Measurements from ENCODE around the gene A2ML1.
A peak's percentile ranks its signal among the peaks of the same experiment; 100 is the strongest.
"Not testable (repeated sequence)": the region's sequence is repeated elsewhere in the genome, so short reads cannot be mapped to it uniquely, and the experiment has no call there.

The A2ML1 gene

DNA sequence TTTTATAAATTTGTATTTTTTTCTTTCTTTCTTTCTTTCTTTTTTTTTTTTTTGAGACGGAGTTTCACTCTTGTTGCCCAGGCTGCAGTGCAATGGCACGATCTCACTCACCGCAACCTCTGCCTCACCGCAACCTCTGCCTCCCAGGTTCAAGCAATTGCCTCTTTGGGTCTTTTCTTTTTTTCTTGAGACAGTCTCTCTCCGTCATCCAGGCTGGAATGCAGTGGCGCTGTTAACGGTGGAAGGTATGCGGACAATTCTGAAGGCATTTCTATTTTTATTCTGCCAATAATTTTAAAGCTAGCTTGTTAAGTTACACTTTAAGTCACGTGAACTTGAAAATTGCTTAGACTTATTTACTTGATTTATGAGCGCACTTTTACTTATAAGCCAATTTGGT, 83.1 kb downstream of the A2ML1 start:
- no peak for DNase-seq (ENCODE audit: low read depth in 4 of 4, low spot score in 1 of 4)

DNA sequence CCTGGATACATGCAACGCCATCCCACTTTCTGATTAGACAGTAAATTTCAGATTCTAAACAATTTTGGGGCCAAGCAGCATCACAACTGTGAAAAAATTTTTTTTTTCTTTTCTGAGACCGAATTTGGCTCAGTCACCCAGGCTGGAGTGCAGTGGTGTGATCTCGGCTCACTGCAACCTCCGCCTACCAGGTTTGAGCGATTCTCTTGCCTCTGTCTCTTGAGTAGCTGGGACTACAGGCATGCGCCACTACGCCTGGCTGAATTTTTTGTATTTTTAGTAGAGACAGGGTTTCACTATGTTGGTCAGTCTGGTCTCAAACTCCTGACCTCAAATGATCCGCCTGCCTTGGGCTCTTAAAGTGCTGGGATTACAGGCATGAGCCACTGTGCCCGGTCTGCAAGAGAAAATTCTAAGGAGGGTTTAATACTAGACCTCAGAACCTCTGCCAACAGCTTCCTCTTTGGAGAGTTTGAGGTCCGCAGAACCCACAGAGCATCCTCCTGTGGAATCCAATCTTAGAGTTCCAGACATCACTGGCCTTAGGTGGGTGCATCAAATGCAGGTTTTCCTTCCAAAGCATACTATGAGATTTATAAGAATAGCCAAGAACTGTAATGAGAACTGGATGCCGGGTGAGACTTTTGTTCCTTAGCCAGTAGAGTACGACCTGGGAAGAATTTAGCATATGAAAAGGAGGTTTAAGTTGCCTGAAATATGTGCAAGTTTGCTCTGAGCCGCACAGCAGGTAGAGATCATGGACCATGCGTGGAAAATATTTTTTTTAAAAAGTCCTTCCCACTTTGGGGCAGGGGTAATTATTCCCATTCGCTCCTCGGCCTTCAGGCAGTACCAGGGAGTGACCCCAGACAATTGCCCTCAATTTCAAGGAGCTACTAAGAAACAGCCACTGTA, 84.1 kb downstream of the A2ML1 start:
- no peak for DNase-seq (ENCODE audit: low read depth in 4 of 4, low spot score in 1 of 4)

DNA sequence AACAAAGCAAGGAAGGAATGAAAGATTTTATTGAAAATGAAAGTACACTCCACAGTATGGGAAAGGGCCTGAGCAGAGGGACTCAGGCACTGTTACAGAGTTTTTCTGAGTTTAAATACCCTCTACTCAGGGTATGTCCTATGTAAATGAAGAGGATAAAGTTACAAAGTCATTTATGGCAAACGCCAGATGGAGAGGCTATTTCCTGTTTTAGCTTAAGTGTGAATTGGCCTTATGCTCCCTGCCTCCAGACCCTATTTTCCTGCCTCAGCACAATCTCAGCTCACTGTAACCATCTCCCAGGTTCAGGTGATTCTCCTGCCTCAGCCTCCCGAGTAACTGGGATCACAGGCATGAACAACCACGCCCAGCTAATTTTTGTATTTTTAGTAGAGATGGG, 85.1 kb downstream of the A2ML1 start:
- DNase-seq (ENCODE audit: low read depth in 4 of 4, low spot score in 1 of 4), result no peak

GRCh38 chr12:8909752-8910151, 87.3 kb downstream of the A2ML1 start:
- DNase-seq (ENCODE audit: low read depth in 4 of 4, low spot score in 1 of 4), result no peak

DNA sequence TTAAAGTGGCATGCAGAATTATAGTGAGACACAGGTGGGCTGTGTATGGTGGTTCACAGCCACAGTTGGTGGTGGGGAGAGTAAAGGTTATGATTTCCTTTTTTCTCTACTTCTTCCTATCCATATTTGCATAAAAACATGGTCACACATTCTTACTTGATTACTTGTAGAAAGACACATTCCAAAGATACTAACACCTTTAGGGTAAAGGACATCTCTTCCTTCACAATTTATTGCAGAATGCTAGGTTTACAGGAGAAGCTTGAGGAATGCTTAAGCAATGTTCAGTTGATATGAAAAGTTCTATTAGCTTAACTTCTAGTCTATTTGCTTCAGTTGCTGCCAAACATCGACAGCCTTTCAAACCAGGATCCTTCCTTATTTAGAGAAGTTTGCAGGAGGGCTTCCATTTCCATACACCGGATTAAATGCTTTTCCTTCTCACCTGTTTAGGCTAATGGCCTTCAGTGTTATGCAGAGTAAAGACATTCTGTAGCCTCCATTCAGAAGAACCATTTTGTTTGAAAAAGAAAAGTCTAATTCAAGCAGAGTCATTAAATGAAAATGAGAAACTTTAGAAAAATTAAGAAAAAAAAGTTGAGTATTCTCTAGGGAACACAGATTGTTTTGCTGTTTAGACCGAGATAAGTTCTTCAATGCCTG, 89.3 kb downstream of the A2ML1 start:
- DNase-seq (ENCODE audit: low read depth in 4 of 4, low spot score in 1 of 4), result no peak

DNA sequence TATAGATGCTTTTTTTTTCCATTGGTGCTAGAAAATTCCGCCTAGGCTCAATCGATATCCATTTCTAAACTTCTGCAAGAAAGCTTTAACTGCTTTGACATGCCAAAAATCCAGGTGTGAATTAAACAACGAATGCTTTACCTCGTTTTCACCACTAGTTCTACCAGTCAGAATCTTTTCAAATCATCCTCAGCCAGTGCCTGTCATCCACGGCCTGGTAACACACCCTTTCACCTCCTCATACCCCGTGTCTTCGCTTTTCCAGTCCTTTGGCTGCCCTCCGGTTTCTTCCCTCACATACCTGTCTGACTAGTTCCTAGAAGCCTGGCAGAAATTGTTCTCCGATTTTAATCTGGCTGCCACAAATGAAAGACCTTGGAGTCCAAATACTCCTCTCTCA, 90.5 kb downstream of the A2ML1 start:
- no peak for DNase-seq (ENCODE audit: low read depth in 4 of 4, low spot score in 1 of 4)

DNA sequence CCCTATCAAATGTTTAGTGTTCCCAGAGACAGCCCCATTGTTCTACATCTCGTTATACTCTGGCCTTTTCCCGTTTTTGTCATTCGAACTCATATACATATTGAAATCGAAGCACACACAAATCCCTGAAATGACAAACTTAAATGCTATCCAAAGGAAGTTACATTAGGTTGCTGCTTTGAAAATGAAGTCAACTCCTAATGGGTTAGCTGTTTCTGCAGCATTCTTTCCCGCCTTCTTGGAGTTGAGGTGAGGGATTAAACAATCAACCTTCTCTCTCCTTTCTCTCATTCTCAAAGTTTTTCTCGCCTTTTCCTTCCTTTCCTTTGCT, 91.2 kb downstream of the A2ML1 start:
- DNase-seq (ENCODE audit: low read depth in 4 of 4, low spot score in 1 of 4), result no peak

- peak; percentile 38 to 73 (median 52) for DNase-seq (ENCODE audit: low read depth in 4 of 4, low spot score in 1 of 4)
Measured at GRCh38 chr12:8914033-8914715, 91.8 kb downstream of the A2ML1 start, which contains the start of gene PHC1. Gene PHC1 (plus strand): TSS chr12:8914509. CDS start chr12:8917678, 3,169 bp downstream.

DNA sequence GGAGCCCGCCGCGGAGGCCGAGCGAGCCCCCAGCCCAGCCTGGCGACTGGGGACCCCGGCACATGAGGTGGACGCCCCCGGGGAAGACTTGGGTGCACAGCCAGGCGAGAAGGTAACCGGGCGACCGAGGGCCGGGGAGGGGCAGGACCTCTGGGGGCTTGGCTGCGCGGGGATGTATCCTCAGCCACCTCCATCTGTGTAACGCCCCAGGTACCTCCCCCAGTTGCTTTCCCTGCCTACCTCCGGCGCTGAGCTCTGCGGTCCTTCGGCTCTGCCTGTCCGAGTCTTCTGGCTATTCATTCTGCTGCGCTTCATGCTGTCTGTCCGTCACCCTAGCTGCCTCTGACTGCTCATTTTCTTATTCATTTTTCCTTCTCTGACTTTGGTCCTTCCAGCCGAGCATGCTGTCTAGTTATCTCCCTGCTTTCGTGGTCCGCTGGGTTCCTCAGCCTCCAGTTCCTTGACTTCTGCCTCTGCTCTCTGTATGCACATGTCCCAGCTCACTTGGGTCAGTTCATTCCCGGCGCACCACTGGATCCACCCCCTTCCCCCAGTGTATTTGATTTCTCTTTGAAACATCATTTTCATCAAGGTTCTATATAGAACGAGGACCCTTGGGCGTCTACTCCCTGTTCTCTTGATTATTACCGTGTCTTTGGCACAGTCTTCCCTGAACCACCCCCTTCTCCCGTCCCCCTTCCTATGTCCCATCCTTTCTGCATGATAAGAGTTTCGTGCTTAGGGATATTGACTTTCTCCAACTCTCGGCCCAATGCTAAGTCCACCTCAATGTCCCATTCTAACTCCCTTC, 92.5 kb downstream of the A2ML1 start:
- DNase-seq (ENCODE audit: low read depth in 4 of 4, low spot score in 1 of 4), result peak in 2 of 4 experiments; percentile 30 to 32

DNA sequence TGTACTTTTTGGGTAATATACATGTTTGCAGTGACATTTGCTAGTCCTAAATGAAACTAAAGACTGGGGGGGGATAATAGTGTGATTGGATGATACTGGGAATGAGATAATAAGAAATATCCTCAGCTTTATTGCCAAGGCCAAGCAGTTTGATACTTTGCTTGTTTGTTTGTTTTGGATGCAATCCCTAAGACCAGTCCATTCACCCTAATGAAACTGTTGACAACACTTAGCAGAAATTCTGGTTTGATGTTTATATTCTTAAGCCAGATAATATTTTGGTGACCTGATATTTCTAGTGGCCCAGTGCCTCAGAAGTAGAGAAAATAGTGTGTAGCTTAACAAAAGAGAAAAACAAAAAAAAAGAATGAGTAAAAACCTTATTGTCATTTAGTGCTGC, 93.7 kb downstream of the A2ML1 start:
- no peak for DNase-seq (ENCODE audit: low read depth in 4 of 4, low spot score in 1 of 4)

- DNase-seq (ENCODE audit: low read depth in 4 of 4, low spot score in 1 of 4), result no peak
Measured at GRCh38 chr12:8917031-8917430, 94.6 kb downstream of the A2ML1 start.

- no peak for DNase-seq (ENCODE audit: low read depth in 4 of 4, low spot score in 1 of 4)
Measured at GRCh38 chr12:8917751-8918150, 95.3 kb downstream of the A2ML1 start.

- not testable (repeated sequence) for DNase-seq (ENCODE audit: low read depth in 4 of 4, low spot score in 1 of 4)
Measured at GRCh38 chr12:8919643-8920042, 97.2 kb downstream of the A2ML1 start.

DNA sequence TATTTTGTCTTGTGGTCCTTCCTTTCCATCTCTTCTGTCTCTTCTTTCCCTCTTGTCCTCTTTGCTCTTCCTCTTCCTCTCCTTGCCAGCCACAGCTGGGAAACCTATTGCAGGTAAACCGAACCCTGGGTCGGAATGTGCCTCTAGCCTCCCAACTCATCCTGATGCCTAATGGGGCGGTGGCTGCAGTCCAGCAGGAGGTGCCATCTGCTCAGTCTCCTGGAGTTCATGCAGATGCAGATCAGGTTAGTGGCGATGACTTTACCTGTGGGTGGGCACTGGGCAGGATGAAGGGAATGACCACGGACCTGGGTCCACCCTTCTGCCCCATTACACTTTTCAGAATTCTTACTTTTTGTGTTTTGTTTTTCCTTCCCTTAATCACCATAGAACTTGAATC, 100.1 kb downstream of the A2ML1 start:
- DNase-seq (ENCODE audit: low read depth in 4 of 4, low spot score in 1 of 4), result no peak

All from stimulated activated CD4-positive, alpha-beta T cell treated with anti-CD3 and anti-CD28 coated beads, Interleukin-1b, Interleukin-23, amount 100 ng/mL, for 24 hours (primary cell).